HepG2 (cell line): ENCODE results near the gene PPP1R15B. TPM values are rescaled to one million over a fixed set of nuclear protein-coding genes. Genes with fewer than 3 reads are reported as not detected.

Experiments used
- ATAC-seq: fragments of 200-7000 bp; cut with Tn5 transposase; 3 replicates; pipeline ENCODE4 v1.9.1; 2020; ENCODE audit warnings: mild to moderate bottlenecking, moderate library complexity
- BruUV-seq: library from RNA; stranded (reverse); fragments of 400-500 nt; replicated peaks from 2 replicates; lab custom pipeline; 2021; lab: Mats Ljungman, UMichigan
- CTCF ChIA-PET: fragments of 300-600 bp; formaldehyde crosslinking; extraction: SDS; loops from one replicate; lab custom pipeline; 2021; ENCODE audit warnings: low total read pairs, inconsistent platforms, low intra/inter-chr PET ratio; lab: Yijun Ruan, JAX
- POLR2A ChIA-PET: fragments of 350-600 bp; sonication (Branson Sonifier 250); formaldehyde crosslinking; loops from one replicate; lab custom pipeline; 2020; ENCODE audit warnings: antibody characterized with exemption, inconsistent platforms; lab: Yijun Ruan, JAX
- DNase-seq: peaks from one replicate; pipeline ENCODE4 v3.0.0-alpha.2; 2015; ENCODE audit warnings: low spot score
- FAIRE-seq: peaks from 3 replicates; lab custom pipeline; 2011; peaks lifted over from hg19 to GRCh38; lab: Jason Lieb, UNC
- H2AFZ ChIP-seq: one replicate; pipeline ENCODE4 v1.6.1; 2011; ENCODE audit warnings: low read length, inconsistent platforms
- H3K27ac ChIP-seq: fragments of 300-600 bp; 3 replicates; pipeline ENCODE4 v1.8.0; 2011; ENCODE audit warnings: mixed run types, mild to moderate bottlenecking, mixed read lengths, low read length, inconsistent platforms; ENCODE audit not compliant: insufficient read depth; ENCODE audit errors: extremely low read length
- H3K27me3 ChIP-seq, 2 experiments: fragments of 200-600 bp in 1 of 2; 2 replicates in 1 of 2; 3 replicates in 1 of 2; pipeline versions ENCODE4 v1.6.0 to v1.8.0; 2011; ENCODE audit warnings: low read length in 2 of 2, mild to moderate bottlenecking in 2 of 2, moderate library complexity in 2 of 2, inconsistent platforms in 1 of 2; ENCODE audit not compliant: insufficient read depth in 2 of 2, control insufficient read depth in 1 of 2
- H3K36me3 ChIP-seq, 2 experiments: fragments of 200-600 bp in 1 of 2; replicated peaks in 1 of 2; 2 replicates in 1 of 2; 3 replicates in 1 of 2; pipeline versions ENCODE4 v1.5.1 to v1.8.0; 2011; ENCODE audit warnings: low read length in 2 of 2, inconsistent platforms in 1 of 2; ENCODE audit not compliant: insufficient read depth in 2 of 2, control insufficient read depth in 1 of 2
- H3K4me1 ChIP-seq: 2 replicates; pipeline ENCODE4 v1.5.1; 2012; ENCODE audit warnings: low read length, inconsistent platforms; ENCODE audit not compliant: insufficient read depth
- H3K4me2 ChIP-seq: 2 replicates; pipeline ENCODE4 v1.6.0; 2011; ENCODE audit warnings: low read depth, low read length, inconsistent platforms
- H3K4me3 ChIP-seq, 3 experiments: fragments of 200-600 bp in 1 of 3; sonication (generic), shearing (Covaris generic) in 1 of 3; replicated peaks in 1 of 3; 2 replicates each; pipeline ENCODE4 v1.5.1; 2011 to 2016; ENCODE audit warnings: low read length in 3 of 3, inconsistent platforms in 2 of 3, low read depth in 2 of 3, mild to moderate bottlenecking in 2 of 3, control low read depth in 1 of 3, mixed read lengths in 1 of 3; ENCODE audit not compliant: insufficient read depth in 1 of 3
- H3K79me2 ChIP-seq: one replicate; pipeline ENCODE4 v1.6.1; 2011; ENCODE audit warnings: low read length, inconsistent platforms; ENCODE audit not compliant: insufficient read depth
- H3K9ac ChIP-seq: 2 replicates; pipeline ENCODE4 v1.6.0; 2011; ENCODE audit warnings: mild to moderate bottlenecking, low read depth, low read length, inconsistent platforms; ENCODE audit not compliant: insufficient read depth
- H3K9me3 ChIP-seq: 2 replicates; pipeline ENCODE4 v1.5.1; 2012; ENCODE audit warnings: mild to moderate bottlenecking, low read length
- H4K20me1 ChIP-seq: 2 replicates; pipeline ENCODE4 v1.6.0; 2011; ENCODE audit warnings: inconsistent platforms, mild to moderate bottlenecking, low read length, moderate library complexity; ENCODE audit not compliant: insufficient read depth
- CREBL2 ChIP-seq: sonication (generic); formaldehyde crosslinking; IDR thresholded peaks from 2 replicates; pipeline ENCODE4 v1.8.1; 2023; ENCODE audit warnings: missing genetic modification reagents, mild to moderate bottlenecking, borderline replicate concordance
- CTCF ChIP-seq: sonication (generic); formaldehyde crosslinking; IDR thresholded peaks from 2 replicates; pipeline ENCODE4 v1.5.0; 2020; ENCODE audit warnings: mild to moderate bottlenecking, missing genetic modification reagents, moderate library complexity
- FOXA3 ChIP-seq: IDR thresholded peaks from 2 replicates; pipeline ENCODE4 v1.6.1; 2016; ENCODE audit warnings: missing genetic modification reagents, missing compliant biosample characterization
- GATAD2A ChIP-seq: IDR thresholded peaks from 2 replicates; pipeline ENCODE4 v1.6.1; 2016
- IRF2 ChIP-seq: IDR thresholded peaks from 2 replicates; pipeline ENCODE4 v1.6.1; 2018; ENCODE audit warnings: missing genetic modification reagents, missing compliant biosample characterization
- MTF1 ChIP-seq: sonication (generic); formaldehyde crosslinking; IDR thresholded peaks from 2 replicates; pipeline ENCODE4 v1.5.0; 2020; ENCODE audit warnings: missing genetic modification reagents
- NR2F6 ChIP-seq, 2 experiments: IDR thresholded peaks; 2 replicates each; pipeline ENCODE4 v1.6.1; 2016; ENCODE audit warnings: antibody characterized with exemption in 1 of 2, mild to moderate bottlenecking in 1 of 2
- PAXIP1 ChIP-seq: sonication (generic); formaldehyde crosslinking; conservative IDR thresholded peaks from 2 replicates; pipeline ENCODE4 v1.4.0; 2020; ENCODE audit warnings: mild to moderate bottlenecking, missing genetic modification reagents, moderate library complexity
- RBAK ChIP-seq: sonication (generic); formaldehyde crosslinking; IDR thresholded peaks from 2 replicates; pipeline ENCODE4 v1.5.1; 2020; ENCODE audit warnings: mild to moderate bottlenecking, missing genetic modification reagents
- RXRB ChIP-seq: IDR thresholded peaks from 2 replicates; pipeline ENCODE4 v1.6.1; 2016; ENCODE audit warnings: borderline replicate concordance, missing genetic modification reagents, missing compliant biosample characterization
- SAFB2 ChIP-seq: sonication (generic); formaldehyde crosslinking; IDR thresholded peaks from 2 replicates; pipeline ENCODE4 v1.5.1; 2020; ENCODE audit warnings: missing genetic modification reagents, low read depth, mild to moderate bottlenecking, borderline replicate concordance
- SAP130 ChIP-seq: IDR thresholded peaks from 2 replicates; pipeline ENCODE4 v1.6.1; 2016; ENCODE audit warnings: low read depth
- SOX5 ChIP-seq: IDR thresholded peaks from 2 replicates; pipeline ENCODE4 v1.6.1; 2016; ENCODE audit warnings: borderline replicate concordance
- ZBTB33 ChIP-seq: sonication (generic); formaldehyde crosslinking; IDR thresholded peaks from 2 replicates; pipeline ENCODE4 v1.4.0; 2020; ENCODE audit warnings: missing genetic modification reagents
- WGBS: methylation state at CpG from one replicate; pipeline ENCODE4 v1.1.6; 2017; ENCODE audit warnings: low lambda C conversion rate; 5-methylcytosine and 5-hydroxymethylcytosine counted together
- in situ Hi-C: cut with HindIII; loops from 2 replicates; pipeline ENCODE4 v1.10.0; 2017; ENCODE audit warnings: low pct_unique_long_range_greater_than_20kb; ENCODE audit not compliant: extremely low pct_ligation_motif_present
- intact Hi-C: fragments of 100-400 bp; cut with micrococcal nuclease; formaldehyde crosslinking; loops from one replicate; pipeline ENCODE4 v1.10.0; 2022; ENCODE audit not compliant: unreplicated experiment
- polyA plus RNA-seq, 8 experiments: library from polyadenylated mRNA; depleted of rRNA in 3 of 8; stranded (reverse) in 7 of 8; unstranded in 1 of 8; fragments of >200 nt; fragmentation: Illumina TruSeq in 4 of 8; extraction: Trizol in 4 of 8; gene quantifications; 2 replicates each; pipeline versions ENCODE4 v1.2.1 to v1.2.3, GENCODE V29; 2011 to 2016; ENCODE audit warnings: low read depth in 4 of 8, missing spikeins in 1 of 8, mixed read lengths in 1 of 8; ENCODE audit not compliant: insufficient read depth in 1 of 8
- total RNA-seq, 5 experiments: library from RNA; depleted of rRNA; stranded (reverse); fragments of >200 nt; fragmentation: Illumina TruSeq; extraction: Trizol; gene quantifications; 2 replicates each; pipeline ENCODE4 v1.2.3, GENCODE V29; 2016; ENCODE audit warnings: low read depth in 1 of 5

Gene PPP1R15B
- total and polyA plus RNA-seq, 2 of the 13 experiments (the other 11 are each of a cell fraction or from before 2014, with no cell fraction given), result 13.4 to 23.8 TPM

- no peaks in the 10 kb centered on the region for H3K79me2 ChIP-seq
- H3K9ac ChIP-seq, result 0 out of 2 replicates have a peak overlapping the region, but pooled peaks have one; percentile 7
- peak; percentile 85 for ATAC-seq
- H4K20me1 ChIP-seq, result no peaks in the 10 kb centered on the region
- H3K27ac ChIP-seq, result peak overlapping the region; percentile 4
- no peak overlapping the region for H2AFZ ChIP-seq
- peaks cover 51% of the 10 kb centered on the region for H3K4me1 ChIP-seq
- FAIRE-seq, result no peak
- ChIA-PET CTCF (no interaction called here), POLR2A (interaction anchor here (0.8 to 1.3 kb wide), 6 partner anchors 19 to 99 kb away, joined by 3 to 4 read pairs (median 4); partner anchors contain the start of gene MDM4)
- H3K4me3 ChIP-seq, result peak overlapping the region in 1 of 3 experiments; percentile 29; a peak in 1 of 6 replicates
- H3K27me3 ChIP-seq, result no peaks in the 10 kb centered on the region
- H3K4me2 ChIP-seq, result peak overlapping the region; percentile 67
- H3K36me3 ChIP-seq, result no peaks in the 10 kb centered on the region
- in situ Hi-C loops (no loop called here), intact Hi-C loops (no loop called here)
- DNase-seq, result peak; percentile 74
- no TSS peak for BruUV-seq
- H3K9me3 ChIP-seq, result no peaks in the 10 kb centered on the region
- 51% methylated on average over 10 of the region's 10 CpGs for WGBS
- peak; percentile 7; the same call in 1 of the 2 replicates for TF ChIP-seq SOX5 (CRISPR knock-in tag)
- TF ChIP-seq RXRB, result 0 out of 2 replicates have a peak, but pooled peaks have one; percentile 16
- 0 out of 2 replicates have a peak, but pooled peaks have one; percentile 9 for TF ChIP-seq CTCF (CRISPR knock-in tag)
- peak; percentile 95 for TF ChIP-seq MTF1 (CRISPR knock-in tag)
- TF ChIP-seq IRF2, result no peak
- peak; percentile 74 for TF ChIP-seq FOXA3
- no peak for TF ChIP-seq CREBL2
- peak; percentile 76; the same call in 1 of the 2 replicates for TF ChIP-seq ZBTB33 (CRISPR knock-in tag)
- peak; percentile 42; the same call in 1 of the 2 replicates for TF ChIP-seq NR2F6 (IDR thresholded peaks at IDR 0.05)
- TF ChIP-seq NR2F6 (CRISPR knock-in tag; IDR thresholded peaks at IDR 0.05), result peak; percentile 62
- TF ChIP-seq PAXIP1 (CRISPR knock-in tag), result peak; percentile 28; the same call in 1 of the 2 replicates
- peak; percentile 65; the same call in 1 of the 2 replicates for TF ChIP-seq GATAD2A
- peak; percentile 86; the same call in 1 of the 2 replicates for TF ChIP-seq RBAK (CRISPR knock-in tag)
- peak; percentile 51 for TF ChIP-seq SAP130 (CRISPR knock-in tag)
- TF ChIP-seq SAFB2 (CRISPR knock-in tag), result no peak
Measured at GRCh38 chr1:204417074-204417997, 5.7 kb upstream of the PPP1R15B start.
